Measurements from ENCODE around the gene BTNL2. TPM values are rescaled to one million over a fixed set of nuclear protein-coding genes. Genes with fewer than 3 reads are reported as not detected.

The BTNL2 gene
- total RNA-seq (2014; rRNA removed; shearing (Covaris generic)) (not detected in 2 replicates), polyA plus RNA-seq (2016; fragmentation: Nextera tagmentation; extraction: Ambion mirVana) (not detected in 2 replicates)

GRCh38 chr6:32406857-32407256 lies at the start of gene BTNL2:
BTNL2 (minus strand) TSS chr6:32407181; CDS start chr6:32407123, 58 bp downstream.
- 30 to 31% methylated on average over 4 of the region's 4 CpGs for WGBS, 2 experiments (ENCODE audit: low coverage in 1 of 2, low lambda C conversion rate in 2 of 2, missing lambda C conversion rate in 2 of 2)
- in situ Hi-C loops (cut with MboI) = loop anchor here (25.0 kb wide), 1 partner anchor 170 kb away; no protein-coding TSS in a partner anchor
- Histone ChIP-seq H4K20me1 (ENCODE audit: insufficient read depth) (no peaks in the 10 kb centered on the region), H3K9me2 (ENCODE audit: insufficient read depth) (no peaks in the 10 kb centered on the region), H3K79me2 (ENCODE audit: insufficient read depth) (no peaks in the 10 kb centered on the region), H3K9ac (no peak within 1 kb of the TSS), H3F3A (ENCODE audit: insufficient read depth) (no peaks in the 10 kb centered on the region), H2AFZ (no peak within 1 kb of the TSS), H3K36me3 (ENCODE audit: low read depth) (no peaks in the 10 kb centered on the region), H3K9me3 (ENCODE audit: low read depth) (no peaks in the 10 kb centered on the region), H3K27me3 (replicated peaks; ENCODE audit: insufficient read depth) (peaks cover 48% of the 10 kb centered on the region), H3K4me1 (ENCODE audit: insufficient read depth) (no peaks in the 10 kb centered on the region), H3K27ac (no peak within 1 kb of the TSS), H3K4me2 (ENCODE audit: unreplicated experiment) (no peak within 1 kb of the TSS), H3K4me3 (no peak within 1 kb of the TSS)
- no peak for DNase-seq
- no peak for TF ChIP-seq EZH2 (IDR thresholded peaks at IDR 0.05; ENCODE audit: insufficient read depth, poor library complexity, severe bottlenecking)
- TF ChIP-seq EZH2phosphoT487 (IDR thresholded peaks at IDR 0.05; ENCODE audit: insufficient read depth, low read depth) = no peak

GRCh38 chr6:32449088-32449736 lies 42.2 kb upstream of the BTNL2 start:
- no peak for DNase-seq
- H3K79me2 ChIP-seq (ENCODE audit: insufficient read depth) = no peaks in the 10 kb centered on the region
- H3K4me2 ChIP-seq (ENCODE audit: unreplicated experiment) = no peak overlapping the region
- H3K4me3 ChIP-seq = no peak overlapping the region
- H3K9me2 ChIP-seq (ENCODE audit: insufficient read depth) = no peaks in the 10 kb centered on the region
- no peaks in the 10 kb centered on the region for H3K9me3 ChIP-seq (ENCODE audit: low read depth)
- 52 to 78% methylated on average over 1 to 3 of the region's 3 CpGs for WGBS, 2 experiments (ENCODE audit: low coverage in 1 of 2, low lambda C conversion rate in 2 of 2, missing lambda C conversion rate in 2 of 2)
- no peak overlapping the region for H3K27ac ChIP-seq
- H3K27me3 ChIP-seq (replicated peaks; ENCODE audit: insufficient read depth) = no peaks in the 10 kb centered on the region
- no peak overlapping the region for H2AFZ ChIP-seq
- no peaks in the 10 kb centered on the region for H3F3A ChIP-seq (ENCODE audit: insufficient read depth)
- no peak for TF ChIP-seq EZH2phosphoT487 (IDR thresholded peaks at IDR 0.05; ENCODE audit: insufficient read depth, low read depth)
- TF ChIP-seq EZH2 (IDR thresholded peaks at IDR 0.05; ENCODE audit: insufficient read depth, poor library complexity, severe bottlenecking) = no peak
- in situ Hi-C loops (cut with MboI) = no loop called here
- no peaks in the 10 kb centered on the region for H4K20me1 ChIP-seq (ENCODE audit: insufficient read depth)
- H3K36me3 ChIP-seq (ENCODE audit: low read depth) = no peaks in the 10 kb centered on the region
- H3K4me1 ChIP-seq (ENCODE audit: insufficient read depth) = no peaks in the 10 kb centered on the region
- no peak overlapping the region for H3K9ac ChIP-seq

DNA sequence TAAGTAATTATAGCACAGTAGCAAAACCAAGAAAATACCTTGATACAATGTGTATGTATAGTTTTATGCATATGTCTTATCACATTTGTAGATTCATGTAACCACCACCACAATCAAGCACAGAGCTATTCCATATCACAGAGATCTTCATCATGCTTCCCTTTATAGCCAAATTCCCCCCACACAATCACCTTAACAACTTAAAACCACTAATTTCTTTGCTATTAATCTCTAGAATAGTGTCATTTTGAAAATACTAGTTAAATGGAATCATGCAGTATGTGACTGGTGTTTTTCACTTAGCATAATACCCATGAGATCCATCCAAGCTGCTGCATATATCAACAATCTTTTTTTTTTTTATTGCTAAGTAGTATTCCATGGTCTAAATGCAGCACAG lies 41.0 kb upstream of the BTNL2 start:
- Histone ChIP-seq H3F3A (ENCODE audit: insufficient read depth) (no peaks in the 10 kb centered on the region), H3K27me3 (replicated peaks; ENCODE audit: insufficient read depth) (no peaks in the 10 kb centered on the region), H3K4me3 (no peak overlapping the region), H3K9me2 (ENCODE audit: insufficient read depth) (no peaks in the 10 kb centered on the region), H4K20me1 (ENCODE audit: insufficient read depth) (no peaks in the 10 kb centered on the region), H3K36me3 (ENCODE audit: low read depth) (no peaks in the 10 kb centered on the region), H3K4me1 (ENCODE audit: insufficient read depth) (no peaks in the 10 kb centered on the region), H3K79me2 (ENCODE audit: insufficient read depth) (no peaks in the 10 kb centered on the region), H3K4me2 (ENCODE audit: unreplicated experiment) (no peak overlapping the region), H2AFZ (no peak overlapping the region), H3K27ac (no peak overlapping the region), H3K9me3 (ENCODE audit: low read depth) (no peaks in the 10 kb centered on the region), H3K9ac (no peak overlapping the region)
- no peak for DNase-seq
- in situ Hi-C loops (cut with MboI) = no loop called here
- TF ChIP-seq EZH2phosphoT487 (IDR thresholded peaks at IDR 0.05; ENCODE audit: insufficient read depth, low read depth) = no peak
- no peak for TF ChIP-seq EZH2 (IDR thresholded peaks at IDR 0.05; ENCODE audit: insufficient read depth, poor library complexity, severe bottlenecking)

DNA sequence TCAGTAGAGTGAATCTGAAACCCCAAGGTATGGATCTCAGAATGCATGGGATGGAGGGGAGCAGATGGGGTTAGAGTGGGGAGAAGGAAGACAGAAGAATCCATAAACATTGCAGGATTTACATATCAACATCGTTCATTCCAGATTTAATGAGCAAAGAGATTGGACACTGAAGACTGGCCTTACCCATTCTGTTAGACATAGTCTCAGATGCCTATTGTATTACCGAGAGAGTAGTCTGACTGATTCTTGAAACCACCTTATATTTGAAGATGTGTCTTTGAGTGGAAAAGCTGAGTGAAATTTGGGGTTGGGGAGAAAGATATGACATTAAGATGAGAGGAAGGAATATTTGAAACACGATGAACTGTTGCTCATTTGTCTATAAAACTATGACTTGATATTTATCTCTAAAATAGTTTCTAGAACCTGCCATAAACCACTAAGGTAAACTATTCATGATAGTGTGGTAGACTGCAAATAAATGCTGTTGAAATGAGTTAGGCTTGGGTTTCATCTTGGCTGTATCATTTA lies 38.4 kb upstream of the BTNL2 start:
- Histone ChIP-seq H3K27me3 (replicated peaks; ENCODE audit: insufficient read depth) (no peaks in the 10 kb centered on the region; the same call in 1 of the 2 replicates), H3K79me2 (ENCODE audit: insufficient read depth) (no peaks in the 10 kb centered on the region), H4K20me1 (ENCODE audit: insufficient read depth) (no peaks in the 10 kb centered on the region), H3K9me2 (ENCODE audit: insufficient read depth) (no peaks in the 10 kb centered on the region), H3K4me2 (ENCODE audit: unreplicated experiment) (no peak overlapping the region), H3K4me1 (ENCODE audit: insufficient read depth) (no peaks in the 10 kb centered on the region), H3K27ac (no peak overlapping the region), H2AFZ (no peak overlapping the region), H3K36me3 (ENCODE audit: low read depth) (no peaks in the 10 kb centered on the region), H3K9ac (no peak overlapping the region), H3K9me3 (ENCODE audit: low read depth) (no peaks in the 10 kb centered on the region), H3K4me3 (no peak overlapping the region), H3F3A (ENCODE audit: insufficient read depth) (no peaks in the 10 kb centered on the region)
- TF ChIP-seq EZH2phosphoT487 (IDR thresholded peaks at IDR 0.05; ENCODE audit: insufficient read depth, low read depth) = no peak
- no peak for TF ChIP-seq EZH2 (IDR thresholded peaks at IDR 0.05; ENCODE audit: insufficient read depth, poor library complexity, severe bottlenecking)
- in situ Hi-C loops (cut with MboI) = no loop called here
- DNase-seq = no peak
- WGBS, 2 experiments (ENCODE audit: low coverage in 1 of 2, low lambda C conversion rate in 2 of 2, missing lambda C conversion rate in 2 of 2) = 30 to 38% methylated on average over 3 of the region's 3 CpGs

Data from GM23248 (cell line).